ENCODE data around the gene KLRB1. TPM values are rescaled to one million over a fixed set of nuclear protein-coding genes. Genes with fewer than 3 reads are reported as not detected.
"Not testable (repeated sequence)": the region's sequence is repeated elsewhere in the genome, so short reads cannot be mapped to it uniquely, and the experiment has no call there.

Gene KLRB1
- polyA plus RNA-seq (2013, experiment 1 of 4) = not detected
- polyA plus RNA-seq (2013, experiment 2 of 4) = not detected
- polyA plus RNA-seq (2013, experiment 3 of 4) = not detected
- not detected for polyA plus RNA-seq (2013, experiment 4 of 4)

DNA sequence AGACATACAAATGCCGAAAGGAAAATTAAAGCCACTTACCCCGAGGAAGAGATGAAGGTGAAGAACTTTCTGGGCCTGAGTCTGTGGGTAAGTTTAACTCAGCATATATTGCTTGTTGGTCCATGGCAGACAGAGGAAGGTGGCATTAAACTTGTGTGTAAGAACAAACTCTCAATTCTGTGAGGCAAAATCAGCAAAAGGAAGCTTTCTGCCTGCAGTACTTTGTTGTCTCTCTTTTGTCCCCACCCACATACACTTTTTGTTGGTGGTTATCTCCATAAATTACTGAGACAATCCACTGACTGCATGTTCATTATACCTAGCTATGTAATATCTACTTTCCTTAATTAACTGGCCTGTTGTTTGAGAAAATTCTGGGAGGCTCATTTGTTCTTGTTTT, at the start of gene KLRB1:
Gene KLRB1 (minus strand): TSS at position 201 of the 400 bp plus-strand sequence. CDS start 77 bp downstream, at position 124.
- Histone ChIP-seq H3K27ac (ENCODE audit: insufficient read depth, low read depth, low read length, poor library complexity, severe bottlenecking) (no peak within 1 kb of the TSS), H3K36me3 (ENCODE audit: control insufficient read depth, insufficient read depth, low read length) (no peaks in the 10 kb centered on the region)
- 95 to 97% methylated on average over 2 of the region's 2 CpGs for WGBS, 2 experiments

DNA sequence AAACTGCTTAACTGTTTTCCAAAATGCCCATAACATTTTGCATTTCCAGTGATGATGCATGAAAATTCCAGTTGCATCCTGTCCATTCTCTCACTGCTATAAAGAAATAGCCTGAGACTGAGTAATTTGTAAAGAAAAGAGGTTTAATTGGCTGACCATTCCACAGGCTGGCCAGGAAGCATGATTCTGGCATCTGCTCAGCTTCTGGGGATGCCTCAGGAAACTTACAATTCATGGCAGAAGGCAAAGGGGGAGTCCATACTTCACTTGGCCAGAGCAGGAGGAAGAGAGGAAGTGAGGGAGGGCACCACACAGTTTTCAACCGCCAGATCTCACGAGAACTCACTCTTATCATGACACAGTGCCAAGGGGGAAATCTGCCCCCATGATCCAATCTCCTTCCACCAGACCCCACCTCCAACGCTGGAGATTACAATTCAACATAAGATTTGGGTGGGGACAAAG, 43.6 kb upstream of the KLRB1 start:
- no peaks in the 10 kb centered on the region for H3K27me3 ChIP-seq (ENCODE audit: control insufficient read depth, insufficient read depth, low read length, poor library complexity, severe bottlenecking)
- H3K36me3 ChIP-seq (ENCODE audit: control insufficient read depth, insufficient read depth, low read length) = peaks cover 5% of the 10 kb centered on the region
- no peak overlapping the region for H3K27ac ChIP-seq (ENCODE audit: insufficient read depth, low read depth, low read length, poor library complexity, severe bottlenecking)
- H3K9me3 ChIP-seq (ENCODE audit: control insufficient read depth, low read length) = no peaks in the 10 kb centered on the region
- H3K4me3 ChIP-seq (ENCODE audit: insufficient read depth, low read depth, low read length) = no peak overlapping the region
- H3K4me1 ChIP-seq (ENCODE audit: control insufficient read depth, insufficient read depth, low read length) = peaks cover 8% of the 10 kb centered on the region
- 88 to 90% methylated on average over 1 to 3 of the region's 3 CpGs for WGBS, 2 experiments

More for the DNA sequence above, at the start of gene KLRB1:
- no peaks in the 10 kb centered on the region for H3K9me3 ChIP-seq (ENCODE audit: control insufficient read depth, low read length)
- no peak within 1 kb of the TSS for H3K4me3 ChIP-seq (ENCODE audit: insufficient read depth, low read depth, low read length)
- no peaks in the 10 kb centered on the region for H3K27me3 ChIP-seq (ENCODE audit: control insufficient read depth, insufficient read depth, low read length, poor library complexity, severe bottlenecking)
- H3K4me1 ChIP-seq (ENCODE audit: control insufficient read depth, insufficient read depth, low read length) = no peaks in the 10 kb centered on the region

DNA sequence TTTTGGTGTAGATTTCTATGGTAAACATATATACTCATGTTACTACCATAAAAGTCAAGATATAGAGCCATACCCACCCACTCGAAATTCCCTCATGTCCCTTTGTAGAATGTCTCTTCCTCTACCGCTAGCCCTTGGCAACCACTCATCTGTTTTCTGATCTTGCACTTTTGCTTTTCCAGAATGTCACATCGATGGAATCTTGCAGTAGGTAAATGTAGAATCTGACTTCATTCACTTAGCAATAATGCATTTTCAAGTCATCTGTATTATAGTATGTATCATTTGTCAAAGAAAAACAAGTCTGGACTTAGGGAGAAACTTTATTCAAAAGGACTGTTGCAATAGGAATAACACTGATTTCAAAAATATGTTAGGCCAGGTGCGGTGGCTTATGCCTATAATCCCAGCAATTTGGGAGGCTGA, 42.4 kb upstream of the KLRB1 start:
- no peak overlapping the region for H3K27ac ChIP-seq (ENCODE audit: insufficient read depth, low read depth, low read length, poor library complexity, severe bottlenecking)
- H3K9me3 ChIP-seq (ENCODE audit: control insufficient read depth, low read length) = no peaks in the 10 kb centered on the region
- WGBS, 2 experiments = 89 to 97% methylated on average over 4 of the region's 4 CpGs
- no peak overlapping the region for H3K4me3 ChIP-seq (ENCODE audit: insufficient read depth, low read depth, low read length)
- H3K4me1 ChIP-seq (ENCODE audit: control insufficient read depth, insufficient read depth, low read length) = peaks cover 8% of the 10 kb centered on the region
- H3K36me3 ChIP-seq (ENCODE audit: control insufficient read depth, insufficient read depth, low read length) = peaks cover 5% of the 10 kb centered on the region
- no peaks in the 10 kb centered on the region for H3K27me3 ChIP-seq (ENCODE audit: control insufficient read depth, insufficient read depth, low read length, poor library complexity, severe bottlenecking)

DNA sequence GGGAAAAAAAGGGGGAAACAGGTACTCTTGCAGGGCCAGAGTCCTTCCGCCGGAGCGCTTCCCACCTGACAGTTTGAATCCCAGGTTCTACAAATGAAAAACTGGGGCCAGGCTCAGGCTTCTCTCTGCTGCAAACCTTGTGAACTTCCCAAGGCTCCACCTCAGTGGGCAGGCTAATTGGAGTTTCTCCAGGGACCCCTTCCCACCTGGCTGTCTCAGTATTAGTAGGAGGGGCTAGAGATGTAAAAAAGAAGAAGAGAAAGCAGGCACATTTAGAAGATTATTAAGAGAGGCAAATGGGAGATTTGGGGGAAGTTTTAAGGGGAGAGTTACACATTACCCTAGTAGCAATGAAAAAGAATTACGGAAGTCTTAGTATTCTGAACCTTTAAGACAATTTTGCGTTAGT, 41.8 kb upstream of the KLRB1 start:
- no peaks in the 10 kb centered on the region for H3K9me3 ChIP-seq (ENCODE audit: control insufficient read depth, low read length)
- peaks cover 8% of the 10 kb centered on the region for H3K4me1 ChIP-seq (ENCODE audit: control insufficient read depth, insufficient read depth, low read length)
- 66 to 76% methylated on average over 4 to 5 of the region's 5 CpGs for WGBS, 2 experiments
- H3K4me3 ChIP-seq (ENCODE audit: insufficient read depth, low read depth, low read length) = peak overlapping the region; percentile 55
- no peak overlapping the region for H3K27ac ChIP-seq (ENCODE audit: insufficient read depth, low read depth, low read length, poor library complexity, severe bottlenecking)
- H3K36me3 ChIP-seq (ENCODE audit: control insufficient read depth, insufficient read depth, low read length) = peaks cover 3% of the 10 kb centered on the region
- H3K27me3 ChIP-seq (ENCODE audit: control insufficient read depth, insufficient read depth, low read length, poor library complexity, severe bottlenecking) = no peaks in the 10 kb centered on the region

DNA sequence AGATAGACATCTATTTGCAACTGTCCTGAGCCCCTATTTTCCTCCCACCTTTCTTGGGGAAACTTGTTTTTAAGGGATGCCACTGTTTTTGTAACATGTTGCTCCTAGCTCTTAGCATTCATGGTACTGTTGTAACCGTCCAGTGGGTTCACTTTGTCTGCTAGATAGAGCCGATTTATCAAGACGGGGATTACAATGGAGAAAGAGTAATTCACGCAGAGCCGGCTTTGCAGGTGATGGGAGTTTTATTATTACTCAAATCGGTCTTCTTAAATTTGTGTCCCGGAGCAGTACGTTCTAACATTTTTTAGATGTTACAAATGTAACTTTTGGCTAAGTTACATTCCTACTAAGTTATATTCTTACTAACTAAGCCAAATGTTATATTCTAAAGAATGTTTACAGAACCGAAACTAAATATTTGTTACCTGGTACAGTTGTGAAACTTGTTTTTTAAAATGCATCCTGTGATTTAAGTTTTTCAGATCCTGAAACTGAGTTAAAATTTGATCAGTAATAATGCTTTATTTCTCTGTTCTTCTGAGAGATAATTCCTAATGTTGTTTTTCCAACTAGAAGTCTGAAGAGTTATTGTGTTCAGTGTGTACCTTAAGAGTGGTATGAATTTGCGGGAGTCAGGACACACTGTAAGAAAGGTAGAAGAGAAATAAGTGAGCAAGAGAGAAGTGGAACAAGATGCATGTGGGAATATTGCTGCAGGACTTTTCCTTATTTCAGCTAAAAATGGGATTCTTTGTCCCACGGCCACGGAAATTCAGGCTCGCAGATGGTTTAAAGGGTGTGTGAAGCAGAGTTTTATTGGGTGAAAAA, 41.2 kb upstream of the KLRB1 start:
- Histone ChIP-seq H3K36me3 (ENCODE audit: control insufficient read depth, insufficient read depth, low read length) (no peaks in the 10 kb centered on the region), H3K4me3 (ENCODE audit: insufficient read depth, low read depth, low read length) (peak overlapping the region; percentile 55), H3K9me3 (ENCODE audit: control insufficient read depth, low read length) (no peaks in the 10 kb centered on the region), H3K27ac (ENCODE audit: insufficient read depth, low read depth, low read length, poor library complexity, severe bottlenecking) (peak overlapping the region; percentile 84), H3K4me1 (ENCODE audit: control insufficient read depth, insufficient read depth, low read length) (peaks cover 8% of the 10 kb centered on the region), H3K27me3 (ENCODE audit: control insufficient read depth, insufficient read depth, low read length, poor library complexity, severe bottlenecking) (no peaks in the 10 kb centered on the region)
- 32 to 38% methylated on average over 10 to 11 of the region's 13 CpGs for WGBS, 2 experiments

DNA sequence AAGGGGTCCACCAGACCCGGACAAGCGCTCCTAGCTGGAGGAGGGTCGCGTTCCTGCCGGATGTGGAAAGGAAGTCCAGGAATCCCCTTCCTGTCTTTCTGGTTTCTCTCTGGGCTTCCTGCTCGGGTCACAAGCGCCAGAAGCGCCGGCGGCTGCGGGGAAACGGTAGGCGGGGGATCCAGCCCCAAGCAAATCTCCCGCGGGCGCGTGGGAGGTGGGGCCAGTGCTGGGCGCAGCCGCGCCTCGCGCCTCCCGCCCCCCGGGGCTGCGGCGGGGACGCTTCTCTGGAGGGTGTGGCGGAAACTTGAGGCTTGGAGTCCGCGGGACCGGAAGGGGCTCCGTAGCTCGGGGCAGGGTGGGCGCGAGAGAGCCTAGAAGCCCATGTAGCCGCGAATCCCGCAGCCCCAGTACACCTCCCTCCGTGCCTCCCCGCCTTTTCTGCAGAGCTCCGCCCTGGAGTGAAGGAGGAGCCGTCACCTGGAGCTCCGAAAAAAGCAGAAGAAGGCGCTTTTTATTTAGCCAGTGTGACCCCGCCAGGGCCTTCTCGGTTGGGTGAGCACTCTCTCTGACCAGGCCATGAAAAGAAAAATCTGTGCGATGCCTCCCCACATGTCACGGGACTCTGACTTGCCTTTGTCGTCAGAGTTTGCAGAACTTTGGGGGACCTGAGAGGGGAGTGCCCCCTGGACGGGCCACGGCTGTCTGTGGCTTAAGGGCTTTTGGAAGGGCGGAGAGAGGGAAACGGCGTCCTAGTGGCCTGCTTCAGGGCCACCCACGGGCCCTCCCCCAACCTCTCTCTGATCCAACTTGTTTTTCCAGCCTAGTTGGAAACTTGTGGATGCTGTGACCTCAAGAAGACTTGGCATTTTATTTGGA, 40.3 kb upstream of the KLRB1 start:
- H3K27ac ChIP-seq (ENCODE audit: insufficient read depth, low read depth, low read length, poor library complexity, severe bottlenecking) = peak overlapping the region; percentile 84
- H3K27me3 ChIP-seq (ENCODE audit: control insufficient read depth, insufficient read depth, low read length, poor library complexity, severe bottlenecking) = no peaks in the 10 kb centered on the region
- no peaks in the 10 kb centered on the region for H3K36me3 ChIP-seq (ENCODE audit: control insufficient read depth, insufficient read depth, low read length)
- peak overlapping the region; percentile 55 for H3K4me3 ChIP-seq (ENCODE audit: insufficient read depth, low read depth, low read length)
- no peaks in the 10 kb centered on the region for H3K9me3 ChIP-seq (ENCODE audit: control insufficient read depth, low read length)
- H3K4me1 ChIP-seq (ENCODE audit: control insufficient read depth, insufficient read depth, low read length) = peaks cover 8% of the 10 kb centered on the region
- WGBS, 2 experiments = 1% methylated on average over 55 of the region's 55 CpGs

DNA sequence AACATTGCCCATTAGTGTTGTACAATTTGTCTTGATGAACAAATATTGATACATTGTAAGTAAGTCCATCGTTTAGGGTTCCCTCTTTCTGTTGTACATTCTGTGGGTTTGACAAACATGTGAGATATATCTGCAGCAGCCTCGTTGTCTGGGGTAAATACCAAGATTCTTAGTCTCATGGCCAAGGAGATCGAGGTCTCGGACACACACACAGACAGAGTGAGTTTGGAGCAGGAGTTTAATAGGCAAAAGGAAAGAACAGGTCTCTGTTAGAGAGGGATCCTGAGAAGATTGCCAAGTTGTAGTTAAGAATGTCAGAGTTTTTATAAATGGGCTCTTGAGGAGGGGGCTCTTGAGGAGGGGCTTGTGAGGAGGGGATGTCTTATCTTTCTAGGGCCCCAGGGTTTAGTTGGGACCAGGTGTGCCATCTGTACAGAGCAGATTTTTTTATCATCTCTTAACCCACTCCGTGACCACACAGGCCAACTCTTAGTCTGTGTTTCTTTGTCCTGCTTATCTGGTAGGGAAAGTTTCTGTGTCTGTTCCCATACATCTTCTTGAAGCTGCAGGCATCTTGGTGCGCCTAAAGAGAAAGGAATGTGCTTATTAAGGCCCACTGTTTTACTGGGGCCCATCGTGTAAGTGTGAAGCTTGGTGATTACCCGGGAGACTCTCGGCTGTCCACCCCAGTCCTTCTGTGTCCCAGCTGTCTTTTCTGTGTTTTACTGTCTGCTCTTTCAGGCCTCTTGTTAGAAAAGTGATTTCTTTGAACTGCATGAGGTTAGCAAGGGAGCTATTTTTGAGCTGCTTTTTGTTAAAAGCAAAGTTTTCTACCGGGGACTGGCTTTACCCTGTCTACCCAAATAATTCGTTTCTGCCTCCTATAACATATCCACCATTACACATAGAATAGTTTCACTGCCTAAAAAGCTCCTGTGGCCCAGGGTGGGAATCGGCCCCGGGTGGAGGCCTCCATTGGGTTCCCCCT, 39.4 kb upstream of the KLRB1 start:
- 65% methylated on average over 13 of the region's 13 CpGs for WGBS, 2 experiments
- Histone ChIP-seq H3K27ac (ENCODE audit: insufficient read depth, low read depth, low read length, poor library complexity, severe bottlenecking) (peak overlapping the region; percentile 84), H3K27me3 (ENCODE audit: control insufficient read depth, insufficient read depth, low read length, poor library complexity, severe bottlenecking) (no peaks in the 10 kb centered on the region), H3K4me3 (ENCODE audit: insufficient read depth, low read depth, low read length) (peak overlapping the region; percentile 55), H3K4me1 (ENCODE audit: control insufficient read depth, insufficient read depth, low read length) (peaks cover 8% of the 10 kb centered on the region), H3K36me3 (ENCODE audit: control insufficient read depth, insufficient read depth, low read length) (no peaks in the 10 kb centered on the region), H3K9me3 (ENCODE audit: control insufficient read depth, low read length) (no peaks in the 10 kb centered on the region)

DNA sequence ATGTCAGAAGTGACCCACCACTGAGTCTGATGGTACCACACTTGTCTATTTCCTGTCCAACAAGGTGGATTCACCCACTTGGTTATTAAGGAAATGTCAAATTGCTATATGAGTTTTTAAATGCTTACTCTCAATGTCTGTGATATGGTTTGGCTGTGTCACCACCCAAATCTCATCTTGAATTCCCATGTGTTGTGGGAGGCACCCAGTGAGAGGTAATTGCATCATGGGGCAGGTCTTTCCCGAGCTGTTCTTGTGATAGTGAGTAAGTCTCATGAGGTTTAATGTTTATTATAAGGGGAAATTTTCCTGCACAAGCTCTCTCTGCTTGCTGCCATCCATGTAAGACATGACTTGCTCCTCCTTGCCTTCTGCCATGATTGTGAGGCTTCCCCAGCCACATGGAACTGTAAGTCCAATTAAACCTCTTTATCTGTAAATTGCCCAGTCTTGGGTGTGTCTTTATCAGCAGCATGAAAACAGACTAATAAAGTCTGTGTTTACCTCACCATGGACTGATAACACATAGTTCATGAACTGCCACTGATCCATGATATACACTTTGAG, 37.4 kb upstream of the KLRB1 start:
- 90 to 91% methylated on average over 1 of the region's 1 CpG for WGBS, 2 experiments

DNA sequence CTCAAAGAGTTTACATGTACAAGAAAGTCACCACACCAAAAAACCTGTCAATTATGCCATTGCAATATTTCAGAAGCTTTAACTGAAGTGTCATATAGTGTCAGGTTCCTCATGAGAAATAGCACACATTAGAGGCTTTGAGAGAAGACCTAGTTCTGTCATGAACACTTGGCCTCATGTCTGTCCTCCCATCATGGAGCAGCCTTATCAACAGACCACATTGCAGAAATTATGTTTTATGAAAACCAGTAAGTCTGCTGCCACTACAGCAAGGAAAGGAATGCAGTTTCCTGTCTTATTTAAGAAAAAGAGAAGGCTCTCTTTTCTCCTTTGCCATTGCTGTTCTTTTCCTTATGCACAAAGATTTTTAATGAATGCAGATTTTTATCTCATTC, 35.5 kb upstream of the KLRB1 start:
- Histone ChIP-seq H3K27ac (ENCODE audit: insufficient read depth, low read depth, low read length, poor library complexity, severe bottlenecking) (no peak overlapping the region), H3K4me3 (ENCODE audit: insufficient read depth, low read depth, low read length) (no peak overlapping the region), H3K4me1 (ENCODE audit: control insufficient read depth, insufficient read depth, low read length) (peaks cover 8% of the 10 kb centered on the region), H3K9me3 (ENCODE audit: control insufficient read depth, low read length) (no peaks in the 10 kb centered on the region), H3K27me3 (ENCODE audit: control insufficient read depth, insufficient read depth, low read length, poor library complexity, severe bottlenecking) (no peaks in the 10 kb centered on the region), H3K36me3 (ENCODE audit: control insufficient read depth, insufficient read depth, low read length) (no peaks in the 10 kb centered on the region)

More for the DNA sequence above, 37.4 kb upstream of the KLRB1 start:
- H3K27ac ChIP-seq (ENCODE audit: insufficient read depth, low read depth, low read length, poor library complexity, severe bottlenecking); H3K27me3 ChIP-seq (ENCODE audit: control insufficient read depth, insufficient read depth, low read length, poor library complexity, severe bottlenecking); H3K9me3 ChIP-seq (ENCODE audit: control insufficient read depth, low read length); H3K4me1 ChIP-seq (ENCODE audit: control insufficient read depth, insufficient read depth, low read length); H3K36me3 ChIP-seq (ENCODE audit: control insufficient read depth, insufficient read depth, low read length); H3K4me3 ChIP-seq (ENCODE audit: insufficient read depth, low read depth, low read length): not testable (repeated sequence)

Data from ectodermal cell (in vitro differentiated cells).